RWPE1 (cell line): ENCODE data around the gene SPX.

Source experiments
- CTCF ChIA-PET: fragments of 350-600 bp; sonication (Branson Sonifier 250); formaldehyde crosslinking; extraction: SDS; loops from one replicate; lab custom pipeline; 2021; lab: Yijun Ruan, JAX
- POLR2A ChIA-PET: fragments of 400-600 bp; formaldehyde crosslinking; extraction: SDS; loops from one replicate; lab custom pipeline; 2020; ENCODE audit warnings: antibody characterized with exemption; ENCODE audit not compliant: low non-redundant PET; lab: Yijun Ruan, JAX
- DNase-seq: peaks from one replicate; pipeline ENCODE4 v3.0.0; 2012; ENCODE audit warnings: low spot score
- H3K27ac ChIP-seq: fragments of 450-650 bp; 2 replicates; pipeline ENCODE4 v1.5.1; 2017
- CTCF ChIP-seq: fragments of 450-650 bp; conservative IDR thresholded peaks from 2 replicates; pipeline ENCODE4 v1.5.1; 2017; ENCODE audit warnings: low read depth, mild to moderate bottlenecking

SPX gene

GRCh38 chr12:21566223-21566906, 40.3 kb downstream of the SPX start:
- CTCF ChIA-PET = interaction anchor here (0.6 to 0.7 kb wide), 3 partner anchors 16 to 193 kb away, joined by 3 to 7 read pairs (median 3); partner anchors contain the start of gene IAPP
- POLR2A ChIA-PET = no interaction called here
- DNase-seq = no peak
- no peak overlapping the region for H3K27ac ChIP-seq
- no peak for TF ChIP-seq CTCF

GRCh38 chr12:21566907-21567394, 40.9 kb downstream of the SPX start:
- no peak for TF ChIP-seq CTCF
- CTCF ChIA-PET = interaction anchor here (0.6 to 0.7 kb wide), 4 partner anchors 15 to 522 kb away, joined by 3 to 7 read pairs (median 3); partner anchors contain the start of gene IAPP
- POLR2A ChIA-PET = no interaction called here
- DNase-seq = no peak
- H3K27ac ChIP-seq = no peak overlapping the region

GRCh38 chr12:21568115-21568514, 42.0 kb downstream of the SPX start:
- POLR2A ChIA-PET = no interaction called here
- no peak overlapping the region for H3K27ac ChIP-seq
- CTCF ChIA-PET = no interaction called here
- TF ChIP-seq CTCF = no peak
- DNase-seq = no peak

GRCh38 chr12:21571046-21571445, 45.0 kb downstream of the SPX start:
- no peak for DNase-seq
- no peak overlapping the region for H3K27ac ChIP-seq
- ChIA-PET CTCF (no interaction called here), POLR2A (no interaction called here)
- TF ChIP-seq CTCF = no peak

GRCh38 chr12:21573733-21574358, 47.8 kb downstream of the SPX start:
- no peak for DNase-seq
- H3K27ac ChIP-seq = no peak overlapping the region
- no peak for TF ChIP-seq CTCF
- POLR2A ChIA-PET = no interaction called here
- CTCF ChIA-PET = interaction anchor here (0.6 kb wide), 1 partner anchor 91 kb away, joined by 6 read pairs; no protein-coding TSS in a partner anchor

- no peak for DNase-seq
- ChIA-PET CTCF (no interaction called here), POLR2A (no interaction called here)
- H3K27ac ChIP-seq = no peak overlapping the region
- TF ChIP-seq CTCF = no peak
These were observed 50.3 kb downstream of the SPX start for GRCh38 chr12:21576431-21576830.
